H9 (cell line): ENCODE data around the gene NKD1. TPM values are rescaled to one million over a fixed set of nuclear protein-coding genes. Genes with fewer than 3 reads are reported as not detected.

ENCODE experiments used
- DNase-seq: peaks from one replicate; pipeline ENCODE4 v3.0.0-alpha.2; 2017
- H2AFZ ChIP-seq: one replicate; pipeline ENCODE4 v1.6.1; 2013; ENCODE audit warnings: mild to moderate bottlenecking, low read length, control low read depth, moderate library complexity
- H2AK5ac ChIP-seq: 2 replicates; pipeline ENCODE4 v1.6.1; 2013; ENCODE audit warnings: low read length, control low read depth, mixed read lengths; ENCODE audit not compliant: insufficient read length
- H2BK120ac ChIP-seq: one replicate; pipeline ENCODE4 v1.6.1; 2013; ENCODE audit warnings: low read depth, mild to moderate bottlenecking, low read length, control low read depth, inconsistent platforms; ENCODE audit not compliant: poor library complexity, severe bottlenecking
- H2BK12ac ChIP-seq: 2 replicates; pipeline ENCODE4 v1.6.1; 2013; ENCODE audit warnings: low read length, control low read depth, mixed read lengths, low read depth; ENCODE audit not compliant: insufficient read length
- H2BK15ac ChIP-seq: 2 replicates; pipeline ENCODE4 v1.6.1; 2013; ENCODE audit warnings: low read depth, low read length, control low read depth
- H2BK20ac ChIP-seq: one replicate; pipeline ENCODE4 v1.6.1; 2013; ENCODE audit warnings: low read depth, mild to moderate bottlenecking, low read length, control low read depth, inconsistent platforms; ENCODE audit not compliant: poor library complexity, severe bottlenecking
- H2BK5ac ChIP-seq: 2 replicates; pipeline ENCODE4 v1.6.1; 2013; ENCODE audit warnings: low read length, control low read depth, mixed read lengths; ENCODE audit not compliant: insufficient read length
- H3K14ac ChIP-seq: 2 replicates; pipeline ENCODE4 v1.6.1; 2013; ENCODE audit warnings: low read length, control low read depth; ENCODE audit not compliant: insufficient read depth
- H3K18ac ChIP-seq: 2 replicates; pipeline ENCODE4 v1.6.1; 2013; ENCODE audit warnings: low read depth, mild to moderate bottlenecking, mixed read lengths, low read length, control low read depth; ENCODE audit not compliant: insufficient read length
- H3K23ac ChIP-seq: 2 replicates; pipeline ENCODE4 v1.6.1; 2013; ENCODE audit warnings: low read length, control low read depth, mixed read lengths, low read depth; ENCODE audit not compliant: insufficient read length
- H3K23me2 ChIP-seq: 2 replicates; pipeline ENCODE4 v1.6.1; 2013; ENCODE audit warnings: low read depth, mild to moderate bottlenecking, mixed read lengths, low read length, control low read depth; ENCODE audit not compliant: insufficient read length, poor library complexity, severe bottlenecking
- H3K27ac ChIP-seq: 2 replicates; pipeline ENCODE4 v1.5.1; 2013; ENCODE audit warnings: low read length, control low read depth, mixed read lengths, low read depth; ENCODE audit not compliant: insufficient read length
- H3K27me3 ChIP-seq: 2 replicates; pipeline ENCODE4 v1.6.1; 2013; ENCODE audit warnings: low read length, control low read depth, inconsistent platforms; ENCODE audit not compliant: insufficient read depth
- H3K4ac ChIP-seq: 2 replicates; pipeline ENCODE4 v1.6.1; 2013; ENCODE audit warnings: low read depth, mild to moderate bottlenecking, control low read depth, inconsistent platforms, low read length, moderate library complexity
- H3K4me1 ChIP-seq: 2 replicates; pipeline ENCODE4 v1.6.1; 2013; ENCODE audit warnings: low read length, control low read depth, inconsistent platforms; ENCODE audit not compliant: insufficient read depth
- H3K4me2 ChIP-seq: 2 replicates; pipeline ENCODE4 v1.6.1; 2013; ENCODE audit warnings: low read length, control low read depth, mixed read lengths; ENCODE audit not compliant: insufficient read length, insufficient read depth
- H3K56ac ChIP-seq: 2 replicates; pipeline ENCODE4 v1.6.1; 2013; ENCODE audit warnings: low read depth, mild to moderate bottlenecking, mixed read lengths, low read length, control low read depth; ENCODE audit not compliant: insufficient read length
- H3K79me1 ChIP-seq: 2 replicates; pipeline ENCODE4 v1.6.1; 2013; ENCODE audit warnings: low read depth, mild to moderate bottlenecking, moderate library complexity, low read length, control low read depth, inconsistent platforms; ENCODE audit not compliant: insufficient read depth, poor library complexity, severe bottlenecking
- H3K79me2 ChIP-seq: 2 replicates; pipeline ENCODE4 v1.6.1; 2013; ENCODE audit warnings: low read length, control low read depth, inconsistent platforms; ENCODE audit not compliant: insufficient read depth
- H3K9ac ChIP-seq: 2 replicates; pipeline ENCODE4 v1.6.1; 2013; ENCODE audit warnings: low read length, control low read depth, mixed read lengths; ENCODE audit not compliant: insufficient read length; ENCODE audit errors: extremely low read depth
- H3K9me3 ChIP-seq: one replicate; pipeline ENCODE4 v1.6.1; 2013; ENCODE audit warnings: low read depth, low read length, inconsistent platforms; ENCODE audit not compliant: control insufficient read depth
- H3T11ph ChIP-seq: one replicate; pipeline ENCODE4 v1.6.1; 2013; ENCODE audit warnings: mild to moderate bottlenecking, low read length, control low read depth, inconsistent platforms
- H4K20me1 ChIP-seq: one replicate; pipeline ENCODE4 v1.6.1; 2013; ENCODE audit not compliant: control insufficient read depth, insufficient read length, insufficient read depth
- H4K5ac ChIP-seq: 2 replicates; pipeline ENCODE4 v1.6.1; 2013; ENCODE audit warnings: low read depth, mild to moderate bottlenecking, mixed read lengths, low read length, control low read depth; ENCODE audit not compliant: insufficient read length
- H4K8ac ChIP-seq: replicated peaks from 2 replicates; pipeline ENCODE4 v1.6.1; 2013; ENCODE audit warnings: low read length, control low read depth, mixed read lengths, low read depth; ENCODE audit not compliant: insufficient read length
- H4K91ac ChIP-seq: 2 replicates; pipeline ENCODE4 v1.6.1; 2013; ENCODE audit warnings: low read depth, mild to moderate bottlenecking, moderate library complexity, mixed read lengths, low read length, control low read depth; ENCODE audit not compliant: insufficient read length
- H3K27ac Mint-ChIP-seq, 3 experiments: 2 replicates in 2 of 3; 3 replicates in 1 of 3; pipeline ENCODE4 v1.8.0; 2020 to 2021; ENCODE audit warnings: mixed read lengths in 3 of 3, mild to moderate bottlenecking in 1 of 3, moderate library complexity in 1 of 3
- H3K27me3 Mint-ChIP-seq: 2 replicates; pipeline ENCODE4 v1.8.0; 2021; ENCODE audit warnings: low read depth, mild to moderate bottlenecking, moderate library complexity, mixed read lengths
- H3K36me3 Mint-ChIP-seq, 3 experiments: 2 replicates in 2 of 3; 3 replicates in 1 of 3; pipeline ENCODE4 v1.8.0; 2020 to 2021; ENCODE audit warnings: low read depth in 3 of 3, mixed read lengths in 3 of 3; ENCODE audit not compliant: insufficient read depth in 1 of 3
- H3K4me1 Mint-ChIP-seq, 2 experiments: 2 replicates each; pipeline ENCODE4 v1.8.0; 2020; ENCODE audit warnings: mixed read lengths in 2 of 2
- H3K4me3 Mint-ChIP-seq, 2 experiments: 2 replicates in 1 of 2; 3 replicates in 1 of 2; pipeline ENCODE4 v1.8.0; 2020 to 2021; ENCODE audit warnings: mild to moderate bottlenecking in 2 of 2, mixed read lengths in 2 of 2, moderate library complexity in 1 of 2
- H3K9me3 Mint-ChIP-seq, 2 experiments: 2 replicates in 1 of 2; 3 replicates in 1 of 2; pipeline ENCODE4 v1.8.0; 2020; ENCODE audit warnings: mild to moderate bottlenecking in 2 of 2, mixed read lengths in 2 of 2, moderate library complexity in 1 of 2
- WGBS: extraction: QIAGEN DNeasy Blood & Tissue Kit; methylation state at CpG from one replicate; pipeline ENCODE4 v1.1.7; 2013; ENCODE audit warnings: missing lambda C conversion rate, low lambda C conversion rate, mixed read lengths; ENCODE audit not compliant: insufficient read length; ENCODE audit errors: extremely low coverage; 5-methylcytosine and 5-hydroxymethylcytosine counted together
- total RNA-seq: library from RNA; stranded (reverse); gene quantifications from 2 replicates; pipeline ENCODE4 v1.2.1, GENCODE V29; 2021
- TF ChIP-seq, protein P1 (sequence below): fragments of 200-600 bp; sonication (generic); conservative IDR thresholded peaks from 3 replicates; pipeline ENCODE4 v1.8.0; 2021; ENCODE audit warnings: antibody characterized with exemption, mild to moderate bottlenecking

The NKD1 gene
- total RNA-seq, 1 experiment from 2014 or later: 1.9 TPM

- 0 out of 7 replicates have a peak overlapping the region, but pooled peaks of 1 of the 3 experiments have one; percentile 13 for H3K27ac Mint-ChIP-seq
These were observed 22.8 kb downstream of the NKD1 start for GRCh38 chr16:50570808-50571598.

More at GRCh38 chr16:50570808-50571598, 22.8 kb downstream of the NKD1 start:
- no peak overlapping the region for H3K4me3 Mint-ChIP-seq
- no peak overlapping the region for H4K8ac ChIP-seq
- H3K23ac ChIP-seq: no peak overlapping the region
- H3K14ac ChIP-seq: no peak overlapping the region; the same call in 1 of the 2 replicates
- no peak overlapping the region for H2BK20ac ChIP-seq
- no peak overlapping the region for H2AFZ ChIP-seq
- H2BK120ac ChIP-seq: no peak overlapping the region
- no peaks in the 10 kb centered on the region for H3K79me1 ChIP-seq
- H3K9me3 Mint-ChIP-seq: no peaks in the 10 kb centered on the region
- H3K9ac ChIP-seq: no peak overlapping the region
- DNase-seq: no peak
- WGBS: no CpG with 5 or more reads among the region's 11 CpGs
- no peaks in the 10 kb centered on the region for H3K23me2 ChIP-seq
- no peak overlapping the region for H3K18ac ChIP-seq
- H3K27me3 ChIP-seq: no peaks in the 10 kb centered on the region
- peaks cover 0 to 5% (median 3%) of the 10 kb centered on the region in 3 experiments; a peak in 2 of 7 replicates for H3K36me3 Mint-ChIP-seq
- TF ChIP-seq, protein P1, sequence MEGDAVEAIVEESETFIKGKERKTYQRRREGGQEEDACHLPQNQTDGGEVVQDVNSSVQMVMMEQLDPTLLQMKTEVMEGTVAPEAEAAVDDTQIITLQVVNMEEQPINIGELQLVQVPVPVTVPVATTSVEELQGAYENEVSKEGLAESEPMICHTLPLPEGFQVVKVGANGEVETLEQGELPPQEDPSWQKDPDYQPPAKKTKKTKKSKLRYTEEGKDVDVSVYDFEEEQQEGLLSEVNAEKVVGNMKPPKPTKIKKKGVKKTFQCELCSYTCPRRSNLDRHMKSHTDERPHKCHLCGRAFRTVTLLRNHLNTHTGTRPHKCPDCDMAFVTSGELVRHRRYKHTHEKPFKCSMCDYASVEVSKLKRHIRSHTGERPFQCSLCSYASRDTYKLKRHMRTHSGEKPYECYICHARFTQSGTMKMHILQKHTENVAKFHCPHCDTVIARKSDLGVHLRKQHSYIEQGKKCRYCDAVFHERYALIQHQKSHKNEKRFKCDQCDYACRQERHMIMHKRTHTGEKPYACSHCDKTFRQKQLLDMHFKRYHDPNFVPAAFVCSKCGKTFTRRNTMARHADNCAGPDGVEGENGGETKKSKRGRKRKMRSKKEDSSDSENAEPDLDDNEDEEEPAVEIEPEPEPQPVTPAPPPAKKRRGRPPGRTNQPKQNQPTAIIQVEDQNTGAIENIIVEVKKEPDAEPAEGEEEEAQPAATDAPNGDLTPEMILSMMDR: no peak
- H3K27me3 Mint-ChIP-seq: no peaks in the 10 kb centered on the region; the same call in 1 of the 2 replicates
- no peak overlapping the region for H4K91ac ChIP-seq
- no peak overlapping the region for H4K5ac ChIP-seq
- no peaks in the 10 kb centered on the region for H4K20me1 ChIP-seq
- no peak overlapping the region for H3T11ph ChIP-seq
- no peak overlapping the region for H2BK12ac ChIP-seq
- no peak overlapping the region for H3K4me2 ChIP-seq
- no peak overlapping the region for H2BK15ac ChIP-seq
- peaks cover 23 to 32% of the 10 kb centered on the region in 2 experiments for H3K4me1 Mint-ChIP-seq
- H3K4ac ChIP-seq: no peak overlapping the region
- peaks cover 3% of the 10 kb centered on the region; the same call in 1 of the 2 replicates for H3K4me1 ChIP-seq
- no peak overlapping the region for H3K56ac ChIP-seq
- H3K9me3 ChIP-seq: no peaks in the 10 kb centered on the region
- no peak overlapping the region for H2AK5ac ChIP-seq
- no peak overlapping the region for H2BK5ac ChIP-seq
- H3K79me2 ChIP-seq: no peaks in the 10 kb centered on the region
- H3K27ac ChIP-seq: no peak overlapping the region
